ENCODE measurements around the gene RPTOR.

Gene RPTOR

DNA sequence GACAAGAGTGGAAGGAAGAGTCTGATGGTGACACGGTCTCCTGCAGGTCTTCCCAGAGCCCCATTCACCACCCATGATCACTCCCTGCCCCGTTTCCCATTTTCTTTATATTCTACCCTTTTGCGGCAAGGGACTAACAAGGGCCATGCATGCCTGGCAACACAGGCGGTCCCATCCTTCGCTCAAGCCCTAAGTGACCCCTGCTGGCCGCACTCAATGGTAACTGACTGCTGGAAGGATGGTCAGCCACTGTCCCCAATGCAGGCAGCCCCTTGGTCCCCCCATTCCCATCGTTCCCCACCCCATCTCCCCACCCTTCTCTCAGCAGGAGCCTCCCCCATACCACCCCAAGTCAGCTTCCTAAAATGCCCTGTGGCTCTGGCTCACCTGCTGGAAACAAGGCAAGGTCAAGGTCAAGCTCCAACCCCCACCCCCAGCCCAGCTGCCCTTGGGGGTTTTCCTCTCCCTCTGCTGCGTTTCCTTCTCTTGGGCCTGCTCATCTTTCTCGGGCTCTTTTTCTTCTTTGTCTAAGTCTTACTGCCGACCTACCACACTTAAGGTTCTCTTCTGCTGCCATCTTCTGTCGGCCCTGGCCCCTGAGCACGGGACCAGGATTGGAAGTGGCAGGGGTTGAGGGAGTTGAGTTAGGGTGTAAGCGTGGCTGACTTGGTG, 116.0 kb downstream of the RPTOR start:
- H3K27ac Mint-ChIP-seq: peak overlapping the region; percentile 14

DNA sequence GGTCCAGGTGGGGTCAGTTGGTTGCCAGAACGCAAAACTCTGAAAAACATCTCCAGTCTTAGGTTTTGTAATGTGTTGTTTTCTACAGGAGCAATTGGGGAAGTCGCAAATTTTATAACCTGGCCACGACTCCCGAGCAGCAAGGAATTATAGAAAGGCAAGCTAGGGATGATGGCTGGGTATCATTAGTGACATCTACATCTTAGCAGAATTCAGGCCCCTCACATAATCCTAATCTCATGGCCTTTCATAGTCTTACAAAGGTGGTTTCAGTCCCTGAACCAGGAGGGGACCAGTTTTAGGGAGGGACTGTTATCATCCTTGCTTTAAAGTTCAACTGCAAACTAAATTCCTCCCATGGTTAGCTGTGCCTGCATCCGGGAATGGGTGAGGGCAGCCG, 117.9 kb downstream of the RPTOR start:
- no peak for DNase-seq (ENCODE audit: low spot score in 2 of 2)
- Mint-ChIP-seq H3K4me1 (peaks cover 60% of the 10 kb centered on the region), H3K4me3 (no peak overlapping the region), H3K36me3 (peaks cover 6% of the 10 kb centered on the region), H3K9me3 (peaks cover 7% of the 10 kb centered on the region), H3K27ac (peak overlapping the region; percentile 95)
- ATAC-seq: no peak

More for the DNA sequence above, 116.0 kb downstream of the RPTOR start:
- H3K36me3 Mint-ChIP-seq: peaks cover 6% of the 10 kb centered on the region
- peaks cover 9% of the 10 kb centered on the region for H3K9me3 Mint-ChIP-seq
- ATAC-seq (no peak), DNase-seq (ENCODE audit: low spot score in 2 of 2) (no peak)
- peaks cover 54% of the 10 kb centered on the region for H3K4me1 Mint-ChIP-seq
- no peak overlapping the region for H3K4me3 Mint-ChIP-seq

DNA sequence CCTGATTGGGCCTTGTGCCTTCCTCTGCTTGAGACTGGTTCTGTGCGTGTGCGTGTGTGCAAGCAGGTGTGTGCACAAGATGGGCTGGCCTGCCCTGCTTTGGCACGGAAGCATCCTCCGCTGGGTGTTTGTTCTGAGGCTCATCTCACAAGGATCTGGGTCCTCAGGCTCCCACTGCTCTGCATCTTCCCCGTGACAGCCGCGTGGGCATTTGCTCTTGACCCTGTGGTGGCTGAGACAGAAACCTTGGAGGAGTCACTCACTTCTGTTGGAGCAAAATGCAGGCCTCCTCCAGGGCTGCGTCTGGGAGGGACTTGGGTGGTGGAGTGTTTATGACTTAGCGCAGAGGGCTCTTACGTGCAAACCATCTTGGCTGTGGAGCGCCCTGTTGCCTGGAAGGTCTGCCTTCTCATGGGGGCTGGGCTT, 119.2 kb downstream of the RPTOR start:
- ATAC-seq (peak; percentile 47), DNase-seq (ENCODE audit: low spot score in 2 of 2) (no peak)
- Mint-ChIP-seq H3K9me3 (no peaks in the 10 kb centered on the region), H3K4me3 (peak overlapping the region; percentile 68), H3K27ac (peak overlapping the region; percentile 95), H3K4me1 (peaks cover 66% of the 10 kb centered on the region), H3K36me3 (peaks cover 6% of the 10 kb centered on the region)

DNA sequence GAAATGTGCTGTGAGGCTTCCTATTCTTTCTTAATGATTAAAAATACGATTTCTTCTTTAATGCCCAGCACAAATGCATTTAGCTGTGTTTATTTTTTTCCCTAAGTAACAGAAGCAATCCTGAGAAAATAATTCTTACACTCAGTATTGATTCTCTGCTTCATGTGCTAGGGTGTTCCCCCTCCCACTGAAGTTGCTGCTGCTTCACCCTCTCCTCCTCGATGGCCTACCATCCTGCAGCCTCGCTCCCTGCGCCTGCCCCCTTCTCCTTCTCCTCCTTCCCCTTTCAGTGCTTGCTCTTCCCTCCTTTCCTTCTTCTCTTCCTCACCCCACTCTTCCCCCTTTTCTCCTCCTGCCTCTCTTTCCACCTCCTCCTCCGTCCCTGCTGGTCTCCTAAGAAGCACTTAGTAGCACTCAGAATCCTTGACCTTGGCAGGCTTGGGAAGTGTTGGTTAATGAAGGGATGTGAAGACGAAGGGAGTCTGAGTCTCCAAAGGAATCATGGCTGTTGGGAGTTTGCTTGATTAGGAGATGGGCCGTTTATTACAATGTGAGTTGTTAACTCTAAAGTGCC, 119.7 kb downstream of the RPTOR start:
- ATAC-seq: no peak
- Mint-ChIP-seq H3K4me1 (peaks cover 64% of the 10 kb centered on the region), H3K27ac (peak overlapping the region; percentile 95), H3K36me3 (peaks cover 6% of the 10 kb centered on the region), H3K4me3 (peak overlapping the region; percentile 68), H3K9me3 (no peaks in the 10 kb centered on the region)
- DNase-seq (ENCODE audit: low spot score in 2 of 2): no peak

DNA sequence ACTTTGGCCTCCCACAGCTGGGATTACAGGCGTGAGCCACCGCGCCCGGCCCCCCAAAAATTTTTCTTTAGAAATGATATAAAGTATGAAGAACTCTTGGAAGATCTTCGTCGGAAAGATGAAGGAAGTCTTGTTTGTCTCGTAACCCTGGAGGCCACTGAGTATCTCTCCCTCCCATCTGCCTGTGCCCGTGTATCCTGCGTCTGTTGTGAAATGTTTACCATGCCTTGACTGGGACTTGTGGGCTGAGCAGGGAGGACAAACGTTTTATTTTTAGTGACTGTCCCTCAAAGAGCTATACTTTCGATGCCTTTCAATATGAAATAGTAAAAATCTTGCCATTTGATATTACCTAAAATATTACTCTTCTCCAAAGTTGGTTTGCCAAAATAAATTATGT, 121.2 kb downstream of the RPTOR start:
- H3K4me3 Mint-ChIP-seq: peak overlapping the region; percentile 68
- H3K36me3 Mint-ChIP-seq: peaks cover 6% of the 10 kb centered on the region
- peak overlapping the region; percentile 95 for H3K27ac Mint-ChIP-seq
- DNase-seq (ENCODE audit: low spot score in 2 of 2) (no peak), ATAC-seq (no peak)
- H3K4me1 Mint-ChIP-seq: peaks cover 79% of the 10 kb centered on the region
- no peaks in the 10 kb centered on the region for H3K9me3 Mint-ChIP-seq

DNA sequence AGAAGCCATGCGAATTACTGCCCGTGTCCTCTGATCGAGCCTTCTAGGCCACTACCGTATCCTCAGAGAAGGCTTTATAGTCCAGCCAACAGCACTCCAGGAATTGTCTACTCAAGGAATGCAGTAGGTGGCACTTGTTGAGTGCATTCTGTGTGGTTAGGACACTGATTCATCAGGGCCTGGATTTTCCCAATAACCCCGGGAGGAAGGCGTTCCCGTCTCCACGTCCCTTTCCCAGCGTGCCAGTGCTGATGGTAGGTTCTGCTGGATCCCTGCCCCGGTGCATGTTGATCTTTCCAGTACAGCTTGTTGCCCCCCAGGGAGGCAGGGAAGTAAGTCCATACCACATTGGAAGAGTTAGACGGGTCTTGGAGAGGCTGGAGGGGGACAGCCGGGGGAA, 122.2 kb downstream of the RPTOR start:
- Mint-ChIP-seq H3K4me1 (peaks cover 88% of the 10 kb centered on the region), H3K4me3 (no peak overlapping the region), H3K27ac (no peak overlapping the region), H3K9me3 (no peaks in the 10 kb centered on the region), H3K36me3 (peaks cover 6% of the 10 kb centered on the region)
- DNase-seq (ENCODE audit: low spot score in 2 of 2): no peak
- no peak for ATAC-seq

DNA sequence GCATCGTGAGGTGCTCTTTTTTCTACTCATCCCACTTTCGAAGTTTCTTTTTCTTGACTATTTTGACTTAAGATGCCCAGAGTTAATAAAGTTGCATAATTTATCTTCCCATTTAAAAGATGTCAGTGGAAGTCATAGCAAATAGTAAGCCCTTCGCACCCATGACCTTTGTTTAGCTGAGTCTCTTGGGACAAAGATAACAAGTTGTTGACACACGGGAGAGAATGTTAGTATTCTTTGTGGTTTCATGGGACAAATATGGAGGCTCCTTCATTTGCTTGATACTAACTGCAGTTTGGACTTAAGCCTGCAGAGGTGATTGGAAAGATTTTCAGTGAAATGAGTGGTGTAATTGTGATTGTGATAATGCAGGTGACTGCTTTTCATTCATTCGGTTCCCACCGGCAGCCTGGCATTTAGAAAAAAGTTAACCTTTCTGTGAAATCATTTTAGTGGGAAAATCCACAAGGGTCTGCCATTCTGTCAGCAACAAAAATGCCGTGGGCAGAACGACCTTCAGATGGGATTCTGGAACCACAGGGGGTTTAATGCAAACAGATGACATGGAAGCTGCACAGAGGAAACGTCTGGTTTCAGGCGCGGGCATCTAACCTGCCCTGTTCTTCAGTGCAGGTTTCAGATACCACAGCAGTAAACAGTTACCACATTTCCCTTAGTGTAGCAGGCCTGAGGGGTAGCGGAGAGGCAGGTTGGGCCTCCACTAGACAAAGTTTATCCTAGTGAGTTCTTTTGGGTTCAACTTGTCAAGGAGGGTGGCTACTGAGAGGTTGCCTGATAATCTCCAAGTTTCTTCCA, 123.0 kb downstream of the RPTOR start:
- no peaks in the 10 kb centered on the region for H3K9me3 Mint-ChIP-seq
- peak overlapping the region; percentile 58 for H3K27ac Mint-ChIP-seq
- DNase-seq (ENCODE audit: low spot score in 2 of 2) (no peak), ATAC-seq (no peak)
- H3K4me1 Mint-ChIP-seq: peaks cover 81% of the 10 kb centered on the region
- peaks cover 6% of the 10 kb centered on the region for H3K36me3 Mint-ChIP-seq
- no peak overlapping the region for H3K4me3 Mint-ChIP-seq

DNA sequence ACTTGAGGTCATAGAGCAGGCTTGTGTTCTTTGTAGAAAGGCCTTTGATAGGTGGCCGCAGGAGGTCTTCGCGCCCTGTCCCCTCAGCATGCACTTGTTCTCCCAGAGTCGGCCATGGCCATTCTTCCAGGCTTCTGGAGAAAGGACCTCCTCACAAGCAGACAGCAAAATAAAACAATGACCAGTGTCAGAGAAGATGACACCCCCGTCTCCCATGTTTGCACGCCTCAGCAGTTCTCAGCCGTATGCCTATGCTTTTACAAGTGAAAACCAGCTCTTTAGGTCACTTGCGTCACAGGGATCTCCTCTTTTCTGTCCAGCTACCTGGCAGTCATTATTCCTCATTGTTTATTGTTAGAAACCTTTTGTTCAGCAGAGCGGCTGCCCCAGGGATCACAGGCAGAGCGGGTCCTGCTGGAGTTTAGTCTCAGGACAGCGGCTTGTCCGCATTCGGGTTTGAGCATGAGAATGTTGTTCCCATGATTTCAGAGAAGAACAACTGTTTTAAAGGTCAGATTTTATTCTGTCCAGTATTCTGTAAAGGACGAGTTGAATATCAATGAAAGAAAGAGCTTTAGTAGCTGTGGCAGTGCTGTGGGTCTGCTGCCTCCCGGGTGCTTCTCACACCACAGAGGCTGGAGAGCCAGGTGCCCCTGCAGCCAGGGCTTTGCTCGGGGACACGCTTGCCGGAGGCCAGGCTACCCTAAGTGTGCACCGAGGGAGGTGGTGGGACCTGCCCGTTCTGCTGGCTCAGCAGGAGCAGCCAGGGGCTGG, 123.9 kb downstream of the RPTOR start:
- Mint-ChIP-seq H3K4me3 (no peak overlapping the region), H3K36me3 (peaks cover 6% of the 10 kb centered on the region), H3K4me1 (peaks cover 78% of the 10 kb centered on the region), H3K27ac (peak overlapping the region; percentile 58), H3K9me3 (no peaks in the 10 kb centered on the region)
- DNase-seq (ENCODE audit: low spot score in 2 of 2) (no peak), ATAC-seq (no peak)

DNA sequence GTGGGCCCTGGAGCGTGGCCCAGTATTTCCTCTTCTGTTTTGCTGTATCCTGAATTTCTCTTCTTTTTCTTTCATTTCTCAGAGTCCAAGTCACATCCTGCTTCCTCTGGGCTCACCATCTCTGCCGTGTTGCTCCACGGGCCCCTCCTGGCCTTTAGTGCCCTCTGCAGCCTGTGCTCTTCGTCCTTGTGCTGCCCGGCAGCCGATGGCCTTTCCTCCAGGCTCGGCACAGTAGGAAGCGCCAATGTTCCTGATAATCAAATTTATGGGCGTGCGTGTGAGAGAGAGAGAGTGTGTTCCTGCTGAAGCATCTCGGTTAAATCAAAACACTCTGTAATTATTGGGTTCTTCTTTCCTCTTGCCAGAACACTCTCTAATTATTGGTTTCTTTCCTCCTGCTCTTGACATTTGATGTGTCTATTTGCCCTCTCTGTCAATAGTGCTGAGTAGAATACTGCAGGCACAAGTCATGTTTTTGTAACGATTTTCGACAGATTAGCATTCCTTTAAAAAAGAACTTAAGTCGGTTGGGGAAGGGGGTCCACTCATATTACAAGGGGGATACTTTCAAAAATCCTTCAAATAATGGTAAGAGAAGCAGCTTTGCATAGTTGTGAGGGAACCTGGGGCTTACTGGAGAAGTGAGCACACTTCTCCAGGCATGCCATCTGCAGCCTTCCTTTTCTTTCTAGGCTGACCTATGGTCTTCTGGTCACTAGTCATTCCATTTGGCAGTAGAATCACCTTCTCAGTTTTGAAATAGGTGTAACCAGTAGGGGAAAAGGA, 126.6 kb downstream of the RPTOR start:
- DNase-seq (ENCODE audit: low spot score in 2 of 2) (no peak), ATAC-seq (no peak)
- H3K9me3 Mint-ChIP-seq: no peaks in the 10 kb centered on the region
- H3K27ac Mint-ChIP-seq: no peak overlapping the region
- H3K36me3 Mint-ChIP-seq: no peaks in the 10 kb centered on the region
- no peak overlapping the region for H3K4me3 Mint-ChIP-seq
- peaks cover 66% of the 10 kb centered on the region for H3K4me1 Mint-ChIP-seq

DNA sequence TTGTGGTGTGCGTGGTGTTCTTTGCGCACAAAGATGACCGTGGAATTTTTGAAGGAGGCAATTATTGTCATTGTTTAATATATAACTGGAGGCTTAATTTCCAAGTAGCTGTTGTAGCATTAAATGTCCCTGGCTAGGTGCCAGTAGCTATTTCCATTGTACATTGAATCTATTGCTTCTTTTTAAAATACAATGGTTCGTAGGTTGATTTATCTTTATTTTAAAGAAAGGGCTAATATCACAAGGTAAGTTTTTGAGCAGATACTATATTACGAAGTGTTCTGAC, 127.1 kb downstream of the RPTOR start:
- ATAC-seq (no peak), DNase-seq (ENCODE audit: low spot score in 2 of 2) (no peak)
- no peak overlapping the region for H3K27ac Mint-ChIP-seq
- peaks cover 66% of the 10 kb centered on the region for H3K4me1 Mint-ChIP-seq
- H3K4me3 Mint-ChIP-seq: no peak overlapping the region
- no peaks in the 10 kb centered on the region for H3K36me3 Mint-ChIP-seq
- no peaks in the 10 kb centered on the region for H3K9me3 Mint-ChIP-seq

DNA sequence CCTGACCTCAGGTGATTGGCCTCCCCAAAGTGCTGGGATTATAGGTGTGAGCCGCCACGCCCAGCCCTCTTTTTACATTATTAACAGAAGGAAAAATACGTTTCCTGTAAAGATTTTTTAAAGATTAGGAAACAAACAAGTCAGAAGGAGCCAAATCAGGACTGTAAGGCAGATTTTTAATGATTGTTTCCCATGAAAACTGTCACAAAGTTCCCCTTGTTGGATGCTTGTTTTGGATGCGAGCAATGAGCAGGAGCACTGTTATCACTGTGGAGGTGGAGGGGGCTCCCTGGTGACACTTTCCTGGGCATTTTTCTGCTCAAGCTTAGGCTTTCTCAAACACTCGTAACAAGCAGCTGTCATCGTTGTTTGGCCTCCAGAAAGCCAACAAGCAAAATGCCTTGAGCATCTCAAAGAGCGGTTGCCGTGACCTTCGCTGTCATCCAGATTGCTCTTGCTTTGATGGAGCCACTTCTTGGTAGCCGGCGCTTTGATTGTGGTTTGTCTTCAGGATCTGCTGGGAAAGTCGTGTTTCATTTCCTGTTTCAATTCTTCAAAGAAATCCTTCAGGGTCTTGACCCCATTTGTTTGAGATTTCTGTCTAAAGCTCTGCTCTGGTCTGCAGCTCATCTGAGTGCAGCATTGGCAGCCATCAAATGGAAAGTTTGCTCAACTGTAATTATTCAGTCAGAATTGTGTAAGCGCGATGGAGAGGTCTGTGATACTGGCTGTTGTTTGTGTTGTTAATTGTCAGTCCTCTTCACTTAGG, 128.7 kb downstream of the RPTOR start:
- Mint-ChIP-seq H3K4me1 (peaks cover 63% of the 10 kb centered on the region), H3K4me3 (no peak overlapping the region), H3K36me3 (no peaks in the 10 kb centered on the region), H3K27ac (peak overlapping the region; percentile 4), H3K9me3 (no peaks in the 10 kb centered on the region)
- DNase-seq (ENCODE audit: low spot score in 2 of 2) (no peak), ATAC-seq (no peak)

DNA sequence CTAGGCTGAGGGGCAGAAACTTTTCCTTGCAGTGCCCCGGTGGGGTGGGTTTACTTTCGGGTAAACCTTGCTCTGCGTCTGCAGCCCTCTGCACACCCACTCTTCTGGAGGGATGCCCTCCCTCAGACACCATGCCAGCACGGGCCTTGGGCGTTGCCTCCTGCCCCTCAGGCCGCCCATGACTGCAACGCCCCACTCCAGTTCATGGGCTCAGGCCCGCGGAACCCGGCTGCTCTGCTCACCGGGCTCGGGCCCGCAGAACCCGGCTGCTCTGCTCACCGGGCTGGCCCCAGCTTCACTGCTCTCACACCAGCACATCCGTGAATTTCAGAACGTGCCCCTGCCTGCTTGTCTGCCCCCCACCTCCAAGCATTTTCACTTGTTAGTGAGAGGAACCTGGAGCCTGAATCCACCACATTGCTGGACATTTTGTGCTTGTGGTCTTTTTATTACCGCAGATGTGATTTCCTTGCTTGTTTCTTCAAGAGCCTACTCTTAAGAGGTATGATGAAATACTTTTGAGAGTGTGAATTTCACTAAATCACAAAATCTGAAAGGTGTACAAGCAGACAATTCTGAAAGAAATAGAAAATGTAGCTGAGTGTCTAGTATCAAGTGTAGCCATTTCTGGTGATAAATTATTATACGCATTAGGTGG, 130.9 kb downstream of the RPTOR start:
- Mint-ChIP-seq H3K4me1 (peaks cover 63% of the 10 kb centered on the region), H3K4me3 (no peak overlapping the region), H3K9me3 (no peaks in the 10 kb centered on the region), H3K36me3 (no peaks in the 10 kb centered on the region), H3K27ac (no peak overlapping the region)
- DNase-seq (ENCODE audit: low spot score in 2 of 2): no peak
- ATAC-seq: no peak

DNA sequence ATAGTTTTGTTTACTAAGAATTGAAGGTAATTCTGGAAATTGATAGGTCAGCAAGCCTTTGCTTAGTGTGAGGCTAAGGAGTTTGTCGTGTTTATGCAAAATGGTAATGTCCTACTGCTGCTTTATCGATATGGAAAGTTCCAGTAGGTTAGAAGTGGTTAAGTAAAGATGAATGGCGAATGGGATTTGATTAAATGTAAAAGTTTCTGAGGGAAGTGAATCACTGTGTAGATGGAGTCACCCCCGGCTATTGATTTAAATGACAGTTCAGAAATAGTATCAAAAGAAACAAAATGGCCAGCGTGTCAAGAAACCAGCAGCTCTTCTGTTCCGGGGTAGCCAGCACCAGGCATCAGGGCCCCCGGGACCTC, 131.4 kb downstream of the RPTOR start:
- H3K4me1 Mint-ChIP-seq: peaks cover 58% of the 10 kb centered on the region
- DNase-seq (ENCODE audit: low spot score in 2 of 2) (no peak), ATAC-seq (no peak)
- no peaks in the 10 kb centered on the region for H3K36me3 Mint-ChIP-seq
- H3K27ac Mint-ChIP-seq: peak overlapping the region; percentile 1
- H3K4me3 Mint-ChIP-seq: no peak overlapping the region
- no peaks in the 10 kb centered on the region for H3K9me3 Mint-ChIP-seq

DNA sequence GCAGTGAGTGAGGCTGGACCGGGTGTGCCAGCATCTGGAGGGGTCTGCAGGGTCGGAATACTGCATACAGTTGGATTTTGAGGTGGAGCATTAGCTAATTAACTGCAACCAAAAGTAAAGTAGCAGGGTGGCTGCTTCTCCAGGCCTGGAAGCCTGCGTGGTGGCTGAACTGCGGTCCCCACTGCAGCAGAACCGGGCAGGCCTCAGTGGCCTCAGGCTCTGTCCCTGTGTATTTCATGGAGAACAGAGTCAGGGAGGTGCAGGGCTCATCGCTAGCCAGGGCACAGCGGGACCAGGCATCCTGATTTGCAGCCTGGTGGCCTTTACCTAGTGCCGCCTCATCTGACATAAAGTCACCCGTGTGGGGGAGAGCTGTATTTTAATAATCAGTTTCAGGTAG, 131.9 kb downstream of the RPTOR start:
- DNase-seq (ENCODE audit: low spot score in 2 of 2) (no peak), ATAC-seq (no peak)
- Mint-ChIP-seq H3K4me3 (no peak overlapping the region), H3K4me1 (peaks cover 53% of the 10 kb centered on the region), H3K27ac (peak overlapping the region; percentile 1), H3K9me3 (no peaks in the 10 kb centered on the region), H3K36me3 (no peaks in the 10 kb centered on the region)

All from stimulated activated effector memory CD8-positive, alpha-beta T cell treated with anti-CD3 and anti-CD28 coated beads, Interleukin-12 subunit alpha, Interleukin-12 subunit beta, amount 100 ng/mL, for 72 hours (primary cell).